ENCODE results near the gene DCLK2. TPM values are rescaled to one million over a fixed set of nuclear protein-coding genes. Genes with fewer than 3 reads are reported as not detected.

Gene DCLK2
- total and polyA plus RNA-seq, 12 donors, result 4.1 to 33.4 (median 16.7) TPM

- Histone ChIP-seq H3K27ac (no peak overlapping the region), H3K4me3 (no peak overlapping the region), H3K9me3 (no peaks in the 10 kb centered on the region), H3K4me1 (peaks cover 0 to 17% (median 0%) of the 10 kb centered on the region in 9 donors), H3K36me3 (peaks cover 0 to 55% (median 6%) of the 10 kb centered on the region in 9 donors), H3K27me3 (no peaks in the 10 kb centered on the region)
- DNase-seq, result no peak
- intact Hi-C loops (cut with DNase I), result no loop called here
- whole genome bisulfite sequencing, 2 donors, result 89 to 93% methylated on average over 6 of the region's 6 CpGs
- no peak for ATAC-seq
- no peak for TF ChIP-seq CTCF (IDR thresholded peaks at IDR 0.05)
Observed at GRCh38 chr4:150258569-150258968, 180.3 kb downstream of the DCLK2 start.

- peak in 7 of 8 donors; percentile 33 to 79 (median 56) for ATAC-seq
- Histone ChIP-seq H3K27ac (no peak overlapping the region), H3K4me1 (peaks cover 0 to 17% (median 0%) of the 10 kb centered on the region in 9 donors)
Observed at GRCh38 chr4:150259861-150260567, 181.8 kb downstream of the DCLK2 start.

GRCh38 chr4:150261571-150261970 lies 183.3 kb downstream of the DCLK2 start:
- 96 to 97% methylated on average over 2 of the region's 2 CpGs for WGBS, 2 donors
- Histone ChIP-seq H3K36me3 (peaks cover 0 to 50% (median 0%) of the 10 kb centered on the region in 9 donors), H3K27me3 (no peaks in the 10 kb centered on the region), H3K4me3 (no peak overlapping the region), H3K4me1 (peaks cover 0 to 13% (median 0%) of the 10 kb centered on the region in 9 donors), H3K9me3 (peaks cover 0 to 5% (median 0%) of the 10 kb centered on the region in 11 donors), H3K27ac (no peak overlapping the region)
- DNase-seq (no peak), ATAC-seq (no peak)
- TF ChIP-seq CTCF (IDR thresholded peaks at IDR 0.05), result no peak
- intact Hi-C loops (cut with DNase I), result no loop called here

More at GRCh38 chr4:150259861-150260567, 181.8 kb downstream of the DCLK2 start:
- 66 to 68% methylated on average over 8 of the region's 8 CpGs for WGBS, 2 donors
- Histone ChIP-seq H3K9me3 (no peaks in the 10 kb centered on the region), H3K27me3 (no peaks in the 10 kb centered on the region), H3K36me3 (peaks cover 0 to 51% (median 0%) of the 10 kb centered on the region in 9 donors), H3K4me3 (no peak overlapping the region)
- DNase-seq, result peak in 1 of 2 donors; percentile 18
- intact Hi-C loops (cut with DNase I), result no loop called here
- TF ChIP-seq CTCF (IDR thresholded peaks at IDR 0.05), result no peak

GRCh38 chr4:150262611-150263010 lies 184.4 kb downstream of the DCLK2 start:
- H3K4me3 ChIP-seq, result no peak overlapping the region
- peaks cover 0 to 40% (median 0%) of the 10 kb centered on the region in 9 donors for H3K36me3 ChIP-seq
- no peak overlapping the region for H3K27ac ChIP-seq
- H3K4me1 ChIP-seq, result peaks cover 0 to 13% (median 0%) of the 10 kb centered on the region in 9 donors
- DNase-seq (no peak), ATAC-seq (peak in 1 of 8 donors; percentile 25)
- H3K27me3 ChIP-seq, result no peaks in the 10 kb centered on the region
- WGBS, 2 donors, result 90 to 95% methylated on average over 6 of the region's 6 CpGs
- peaks cover 0 to 8% (median 0%) of the 10 kb centered on the region in 11 donors for H3K9me3 ChIP-seq
- no peak for TF ChIP-seq CTCF (IDR thresholded peaks at IDR 0.05)
- intact Hi-C loops (cut with DNase I), result no loop called here

All from heart right ventricle (tissue), 16 donors.